C1 segment of cervical spinal cord (tissue), 14 donors: ENCODE data around the gene PLPP1.

ENCODE experiments used
- DNase-seq, 14 donors: peaks; one replicate each; lab custom pipeline; 2025; lab: John Stamatoyannopoulos, UW

Gene PLPP1

GRCh38 chr5:55534436-55535198 lies at the start of gene PLPP1:
TSS of gene PLPP1 (minus strand) at chr5:55534964. CDS start at chr5:55534629, 335 bp downstream.
- DNase-seq, result peak; percentile 67 to 98 (median 91)

DNA sequence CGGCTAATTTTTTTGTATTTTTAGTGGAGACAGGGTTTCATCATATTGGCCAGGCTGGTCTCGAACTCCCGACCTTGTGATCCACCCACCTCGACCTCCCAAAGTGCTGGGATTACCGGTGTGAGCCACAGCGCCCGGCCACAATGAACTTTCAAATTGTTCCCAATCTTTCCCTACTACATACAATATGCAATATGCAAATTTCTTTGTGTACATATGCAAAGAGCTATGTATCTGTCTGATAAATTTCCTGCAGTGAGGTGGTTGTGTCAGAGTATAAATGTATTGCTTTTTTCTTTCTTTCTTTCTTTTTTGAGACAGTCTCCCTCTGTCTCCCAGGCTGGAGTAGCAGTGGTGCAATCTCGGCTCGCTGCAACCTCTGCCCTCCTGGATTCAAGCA lies 48.8 kb upstream of the PLPP1 start:
- DNase-seq, result no peak

DNA sequence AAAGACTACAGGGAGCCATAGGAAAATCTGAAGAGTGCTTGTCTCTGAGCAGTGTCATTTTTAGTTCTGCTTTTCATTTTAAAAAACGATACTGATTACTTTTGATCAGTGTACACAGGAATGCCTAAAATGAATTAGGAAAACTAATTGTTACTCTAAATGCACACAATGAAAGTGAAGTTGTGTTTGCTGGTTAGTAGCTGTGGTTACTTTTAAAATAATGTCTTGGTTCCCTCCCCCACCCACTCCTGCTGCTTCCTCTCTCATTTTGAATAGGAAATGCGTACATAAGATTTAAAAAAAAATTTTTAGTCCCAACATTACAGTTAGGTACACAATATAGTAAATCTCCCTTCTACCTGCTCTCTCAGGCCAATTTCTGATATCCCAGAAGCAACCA lies 47.5 kb upstream of the PLPP1 start:
- DNase-seq, result no peak

GRCh38 chr5:55580042-55580441 lies 45.3 kb upstream of the PLPP1 start:
- DNase-seq, result no peak

- DNase-seq, result no peak
Measured at GRCh38 chr5:55578771-55579170, 44.0 kb upstream of the PLPP1 start.

- peak in 3 of 14 donors; percentile 11 to 21 (median 20) for DNase-seq
Measured at GRCh38 chr5:55577353-55578060, 42.7 kb upstream of the PLPP1 start.

- no peak for DNase-seq
Measured at GRCh38 chr5:55576661-55577060, 41.9 kb upstream of the PLPP1 start.

DNA sequence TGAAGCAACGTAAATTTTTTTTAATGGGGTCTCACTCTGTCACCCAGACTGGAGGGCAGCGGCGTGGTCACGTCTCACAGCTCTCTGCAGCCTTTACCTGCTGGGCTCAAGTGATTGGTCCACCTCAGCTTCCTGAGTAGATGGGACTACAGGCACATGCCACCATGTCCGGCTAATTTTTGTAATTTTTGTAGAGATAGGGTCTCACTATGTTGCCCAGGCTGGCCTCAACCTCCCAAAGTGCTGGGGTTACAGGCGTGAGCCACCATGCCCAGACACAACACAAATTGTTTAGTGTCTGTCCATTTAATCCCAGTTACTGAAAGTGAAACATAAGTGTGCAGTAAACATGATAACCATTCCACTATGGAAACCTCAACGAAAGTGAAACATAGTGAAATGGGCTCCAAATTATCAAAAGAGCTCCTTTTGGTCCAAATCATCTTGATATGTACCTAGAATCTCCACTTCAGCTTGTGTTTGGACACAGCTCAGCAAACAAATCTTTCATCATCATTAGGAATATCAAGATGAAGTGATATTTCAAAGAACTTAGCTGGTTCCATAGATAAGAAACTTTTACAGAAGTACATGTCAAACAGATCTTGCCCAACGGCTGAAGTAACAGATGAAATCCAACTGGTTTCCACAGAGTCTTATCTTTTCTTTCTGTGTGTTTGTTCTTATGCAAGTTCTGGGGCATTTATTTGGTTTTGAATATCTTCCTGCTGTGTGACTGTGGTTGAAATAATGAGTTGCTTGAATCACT lies 41.2 kb upstream of the PLPP1 start:
- DNase-seq, result no peak

DNA sequence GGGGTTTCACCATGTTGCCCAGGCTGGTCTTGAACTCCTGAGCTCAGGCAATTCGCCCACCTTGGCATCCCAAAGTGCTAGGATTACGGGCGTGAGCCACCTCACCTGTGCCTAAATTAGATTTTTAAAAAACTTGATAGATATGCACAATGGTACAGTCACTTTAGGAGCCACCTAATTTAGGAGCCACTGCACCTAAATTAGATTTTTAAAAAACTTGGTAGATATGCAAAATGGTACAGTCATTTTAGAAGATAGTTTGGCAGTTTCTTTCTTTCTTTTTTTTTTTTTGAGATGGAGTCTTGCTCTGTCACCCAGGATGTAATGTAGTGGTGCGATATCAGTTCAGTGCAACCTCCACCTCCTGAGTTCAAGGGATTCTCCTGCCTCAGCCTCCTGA lies 37.8 kb upstream of the PLPP1 start:
- no peak for DNase-seq

DNA sequence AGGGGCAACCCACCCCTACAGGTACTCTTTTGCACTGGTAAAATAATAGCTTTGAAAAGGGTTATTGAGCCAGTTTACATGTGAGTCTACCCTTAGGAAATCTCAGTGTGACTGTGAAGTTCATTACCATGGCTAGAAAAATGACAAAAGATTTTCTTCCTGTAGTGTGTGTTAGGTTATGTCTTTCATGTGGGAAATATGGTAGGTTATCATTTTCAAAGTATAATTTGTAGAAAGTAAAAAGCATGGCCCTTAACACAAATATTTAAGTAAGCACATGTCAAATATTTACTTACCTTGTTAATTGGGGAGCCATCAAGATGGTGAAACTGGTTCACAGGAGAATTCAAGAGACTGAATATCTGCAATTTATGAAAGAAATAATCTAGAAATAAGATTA lies 37.3 kb upstream of the PLPP1 start:
- DNase-seq, result no peak

- DNase-seq, result no peak
Measured at GRCh38 chr5:55570570-55570969, 35.8 kb upstream of the PLPP1 start.

DNA sequence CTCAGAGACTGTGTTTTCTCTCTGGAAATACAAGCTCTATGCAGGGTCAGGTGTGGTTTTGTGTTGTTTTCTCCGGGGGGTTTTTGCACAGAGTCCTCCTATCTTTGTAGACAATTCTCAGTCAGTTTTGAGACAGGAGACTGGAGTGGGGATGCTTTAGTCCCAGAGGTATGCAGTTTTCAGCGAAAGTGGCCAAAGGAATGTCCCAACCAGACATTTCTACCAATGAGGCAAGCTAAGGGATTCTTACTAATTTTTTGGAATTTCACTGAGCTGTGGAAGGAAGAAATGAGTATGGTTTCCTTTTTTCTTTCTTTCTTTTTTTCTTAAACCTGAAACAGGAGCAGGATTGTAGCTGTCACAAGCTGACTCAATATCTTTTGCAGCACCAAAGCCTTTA lies 35.3 kb upstream of the PLPP1 start:
- no peak for DNase-seq

DNA sequence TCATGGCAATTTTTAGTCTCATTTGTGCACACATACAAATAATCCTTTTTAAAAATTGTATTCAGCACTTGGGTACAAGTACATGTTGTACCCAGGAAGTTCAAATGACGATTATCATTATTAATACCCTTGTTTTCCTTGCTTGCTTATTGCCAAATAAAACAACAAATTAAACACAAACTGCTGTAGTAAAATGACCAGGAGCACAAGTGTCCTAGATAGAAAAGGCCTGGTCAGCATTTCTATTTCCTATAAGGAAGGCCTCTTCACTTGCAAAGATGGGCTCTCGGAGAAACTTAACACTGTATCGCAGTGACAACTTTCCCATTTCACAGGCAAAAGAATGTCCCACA lies 34.7 kb upstream of the PLPP1 start:
- DNase-seq, result no peak

GRCh38 chr5:55568654-55569512 lies 34.1 kb upstream of the PLPP1 start:
- no peak for DNase-seq

- DNase-seq, result no peak
Measured at GRCh38 chr5:55564721-55565120, 30.0 kb upstream of the PLPP1 start.

- no peak for DNase-seq
Measured at GRCh38 chr5:55558484-55558883, 23.7 kb upstream of the PLPP1 start.

DNA sequence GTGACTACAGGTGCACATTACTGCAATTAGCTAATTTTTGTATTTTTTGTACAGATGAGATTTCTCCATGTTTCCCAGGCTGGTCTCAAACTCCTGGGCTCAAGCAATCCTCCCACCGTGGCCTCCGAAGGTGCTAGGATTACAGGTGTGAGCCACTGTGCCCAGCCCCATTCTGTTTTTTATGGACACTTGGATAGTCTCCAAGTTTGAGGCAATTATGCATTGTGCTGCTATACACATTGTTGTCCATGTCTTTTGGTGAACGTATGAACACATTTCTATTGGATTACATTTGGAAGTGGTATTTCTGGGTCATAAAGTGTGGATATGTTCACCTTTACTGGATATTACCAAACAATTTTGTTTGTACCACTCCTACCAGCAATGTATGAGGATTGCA lies 22.4 kb upstream of the PLPP1 start:
- DNase-seq, result no peak

- peak in 1 of 14 donors; percentile 4 for DNase-seq
Measured at GRCh38 chr5:55554585-55555202, 19.9 kb upstream of the PLPP1 start.

- DNase-seq, result no peak
Measured at GRCh38 chr5:55551904-55552303, 17.1 kb upstream of the PLPP1 start.

DNA sequence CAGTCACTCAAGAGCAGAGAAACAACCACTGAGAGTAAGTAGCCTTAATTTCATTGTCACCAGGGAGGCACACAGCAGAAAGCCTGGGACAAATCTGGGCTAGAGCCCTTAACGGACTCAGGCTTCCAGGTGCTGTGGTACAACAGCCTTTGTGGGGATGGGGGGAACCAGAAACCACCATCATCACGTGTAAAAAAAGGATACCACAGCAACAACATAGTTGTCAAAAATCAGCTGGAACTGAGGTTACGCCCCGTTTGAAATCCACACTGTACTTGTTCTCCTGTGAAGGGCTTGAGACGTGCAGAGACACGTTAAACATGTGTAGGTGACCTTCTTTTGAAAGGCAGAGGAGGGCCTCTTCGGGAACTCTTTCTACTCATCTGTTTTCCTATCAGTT lies 16.6 kb upstream of the PLPP1 start:
- no peak for DNase-seq

- no peak for DNase-seq
Measured at GRCh38 chr5:55547781-55548180, 13.0 kb upstream of the PLPP1 start.
